Erythroblast (primary cell): Measurements from ENCODE around the gene ATAD3C.
"Not testable (repeated sequence)": the region's sequence is repeated elsewhere in the genome, so short reads cannot be mapped to it uniquely, and the experiment has no call there.

Experiments
- DNase-seq, 2 experiments: peaks; one replicate each; lab custom pipeline; 2025; lab: John Stamatoyannopoulos, UW
- GATA1 ChIP-seq: IDR thresholded peaks from 2 replicates; pipeline ENCODE4 v1.6.1; 2011; ENCODE audit warnings: low read depth, mild to moderate bottlenecking, control low read depth, low read length, moderate library complexity
- POLR2A ChIP-seq: IDR thresholded peaks from 2 replicates; pipeline ENCODE4 v1.6.1; 2011; ENCODE audit warnings: mild to moderate bottlenecking, low read length

ATAD3C gene

GRCh38 chr1:1423245-1423597, 26.3 kb upstream of the ATAD3C start:
- DNase-seq = no peak
- TF ChIP-seq GATA1 = no peak
- no peak for TF ChIP-seq POLR2A

GRCh38 chr1:1424707-1425106, 24.8 kb upstream of the ATAD3C start:
- TF ChIP-seq GATA1 = no peak
- no peak for TF ChIP-seq POLR2A
- DNase-seq = no peak

GRCh38 chr1:1425426-1425752, 24.1 kb upstream of the ATAD3C start:
- DNase-seq = no peak
- TF ChIP-seq POLR2A (no peak), GATA1 (no peak)

- DNase-seq = no peak
These were observed 23.6 kb upstream of the ATAD3C start for GRCh38 chr1:1425753-1426495.

GRCh38 chr1:1426496-1427105, 22.9 kb upstream of the ATAD3C start:
- no peak for TF ChIP-seq POLR2A
- no peak for TF ChIP-seq GATA1
- DNase-seq = no peak

More at GRCh38 chr1:1425753-1426495, 23.6 kb upstream of the ATAD3C start:
- TF ChIP-seq GATA1 (no peak), POLR2A (no peak)

GRCh38 chr1:1427106-1427819, 22.2 kb upstream of the ATAD3C start:
- TF ChIP-seq POLR2A (no peak), GATA1 (no peak)
- no peak for DNase-seq

GRCh38 chr1:1427820-1428148, 21.7 kb upstream of the ATAD3C start:
- no peak for DNase-seq
- TF ChIP-seq GATA1 (no peak), POLR2A (no peak)

- no peak for DNase-seq
- TF ChIP-seq POLR2A (no peak), GATA1 (no peak)
These were observed 21.3 kb upstream of the ATAD3C start for GRCh38 chr1:1428174-1428573.

GRCh38 chr1:1428967-1429366, 20.5 kb upstream of the ATAD3C start:
- DNase-seq = not testable (repeated sequence)

GRCh38 chr1:1429671-1430073, 19.8 kb upstream of the ATAD3C start:
- DNase-seq = no peak
- no peak for TF ChIP-seq GATA1
- no peak for TF ChIP-seq POLR2A

GRCh38 chr1:1430114-1430982, 19.1 kb upstream of the ATAD3C start:
- TF ChIP-seq GATA1 (no peak), POLR2A (no peak)
- DNase-seq = no peak

- no peak for DNase-seq
- no peak for TF ChIP-seq POLR2A
- no peak for TF ChIP-seq GATA1
These were observed 18.3 kb upstream of the ATAD3C start for GRCh38 chr1:1430992-1431844.

- no peak for DNase-seq
- no peak for TF ChIP-seq GATA1
- no peak for TF ChIP-seq POLR2A
These were observed 17.6 kb upstream of the ATAD3C start for GRCh38 chr1:1431845-1432273.
